ENCODE measurements around the gene COPB2.
"Not testable (repeated sequence)": the region's sequence is repeated elsewhere in the genome, so short reads cannot be mapped to it uniquely, and the experiment has no call there.

The COPB2 gene

DNA sequence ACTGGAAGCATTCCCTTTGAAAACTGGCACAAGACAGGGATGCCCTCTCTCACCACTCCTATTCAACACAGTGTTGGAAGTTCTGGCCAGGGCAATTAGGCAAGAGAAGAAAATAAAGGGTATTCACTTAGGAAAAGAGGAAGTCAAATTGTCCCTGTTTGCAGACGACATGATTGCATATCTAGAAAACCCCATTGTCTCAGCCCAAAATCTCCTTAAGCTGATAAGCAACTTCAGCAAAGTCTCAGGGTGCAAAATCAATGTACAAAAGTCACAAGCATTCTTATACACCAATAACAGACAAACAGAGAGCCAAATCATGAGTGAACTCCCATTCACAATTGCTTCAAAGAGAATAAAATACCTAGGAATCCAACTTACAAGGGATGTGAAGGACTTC is 54.8 kb downstream of the COPB2 start:
- H3K9me3 ChIP-seq (ENCODE audit: control insufficient read depth in 5 of 5, low read length in 5 of 5); H3K9ac ChIP-seq (ENCODE audit: low read length in 5 of 5); H3K36me3 ChIP-seq (ENCODE audit: control insufficient read depth in 5 of 5, insufficient read depth in 5 of 5, low read length in 5 of 5); H3K4me3 ChIP-seq (ENCODE audit: low read depth in 1 of 5, low read length in 5 of 5); H3K27ac ChIP-seq (ENCODE audit: low read depth, low read length); H3K4me1 ChIP-seq (ENCODE audit: control insufficient read depth in 5 of 5, insufficient read depth in 5 of 5, low read length in 5 of 5): not testable (repeated sequence)
- peaks cover 0 to 14% (median 11%) of the 10 kb centered on the region in 5 donors for H3K27me3 ChIP-seq (ENCODE audit: control insufficient read depth in 5 of 5, insufficient read depth in 4 of 5, low read length in 5 of 5)

- H3K9me3 ChIP-seq (ENCODE audit: control insufficient read depth in 5 of 5, low read length in 5 of 5), result no peaks in the 10 kb centered on the region
- H3K4me3 ChIP-seq (ENCODE audit: low read depth in 1 of 5, low read length in 5 of 5), result no peak overlapping the region
- H3K27me3 ChIP-seq (ENCODE audit: control insufficient read depth in 5 of 5, insufficient read depth in 4 of 5, low read length in 5 of 5), result peaks cover 0 to 11% (median 11%) of the 10 kb centered on the region in 5 donors
- H3K4me1 ChIP-seq (ENCODE audit: control insufficient read depth in 5 of 5, insufficient read depth in 5 of 5, low read length in 5 of 5), result peaks cover 0 to 8% (median 6%) of the 10 kb centered on the region in 5 donors
- no peaks in the 10 kb centered on the region for H3K36me3 ChIP-seq (ENCODE audit: control insufficient read depth in 5 of 5, insufficient read depth in 5 of 5, low read length in 5 of 5)
- H3K9ac ChIP-seq (ENCODE audit: low read length in 5 of 5), result no peak overlapping the region
- no peak overlapping the region for H3K27ac ChIP-seq (ENCODE audit: low read depth, low read length)
These were observed 57.4 kb downstream of the COPB2 start for GRCh38 chr3:139332092-139332491.

- peak overlapping the region in 4 of 5 donors; percentile 17 to 44 (median 36) for H3K4me3 ChIP-seq (ENCODE audit: low read depth in 1 of 5, low read length in 5 of 5)
- no peaks in the 10 kb centered on the region for H3K9me3 ChIP-seq (ENCODE audit: control insufficient read depth in 5 of 5, low read length in 5 of 5)
- peaks cover 0 to 12% (median 11%) of the 10 kb centered on the region in 5 donors for H3K27me3 ChIP-seq (ENCODE audit: control insufficient read depth in 5 of 5, insufficient read depth in 4 of 5, low read length in 5 of 5)
- H3K36me3 ChIP-seq (ENCODE audit: control insufficient read depth in 5 of 5, insufficient read depth in 5 of 5, low read length in 5 of 5), result no peaks in the 10 kb centered on the region
- no peak overlapping the region for H3K27ac ChIP-seq (ENCODE audit: low read depth, low read length)
- H3K4me1 ChIP-seq (ENCODE audit: control insufficient read depth in 5 of 5, insufficient read depth in 5 of 5, low read length in 5 of 5), result peaks cover 0 to 10% (median 6%) of the 10 kb centered on the region in 5 donors
- H3K9ac ChIP-seq (ENCODE audit: low read length in 5 of 5), result no peak overlapping the region
These were observed 60.0 kb downstream of the COPB2 start for GRCh38 chr3:139329364-139329850.

- peaks cover 0 to 14% (median 11%) of the 10 kb centered on the region in 5 donors for H3K27me3 ChIP-seq (ENCODE audit: control insufficient read depth in 5 of 5, insufficient read depth in 4 of 5, low read length in 5 of 5)
- H3K4me1 ChIP-seq (ENCODE audit: control insufficient read depth in 5 of 5, insufficient read depth in 5 of 5, low read length in 5 of 5), result peaks cover 0 to 10% (median 6%) of the 10 kb centered on the region in 5 donors
- H3K9ac ChIP-seq (ENCODE audit: low read length in 5 of 5), result no peak overlapping the region
- H3K4me3 ChIP-seq (ENCODE audit: low read depth in 1 of 5, low read length in 5 of 5), result no peak overlapping the region
- no peak overlapping the region for H3K27ac ChIP-seq (ENCODE audit: low read depth, low read length)
- H3K9me3 ChIP-seq (ENCODE audit: control insufficient read depth in 5 of 5, low read length in 5 of 5), result no peaks in the 10 kb centered on the region
- H3K36me3 ChIP-seq (ENCODE audit: control insufficient read depth in 5 of 5, insufficient read depth in 5 of 5, low read length in 5 of 5), result no peaks in the 10 kb centered on the region
These were observed 61.1 kb downstream of the COPB2 start for GRCh38 chr3:139328356-139328755.

GRCh38 chr3:139327861-139328260 is 61.6 kb downstream of the COPB2 start:
- Histone ChIP-seq H3K4me3 (ENCODE audit: low read depth in 1 of 5, low read length in 5 of 5) (no peak overlapping the region), H3K9ac (ENCODE audit: low read length in 5 of 5) (no peak overlapping the region), H3K36me3 (ENCODE audit: control insufficient read depth in 5 of 5, insufficient read depth in 5 of 5, low read length in 5 of 5) (no peaks in the 10 kb centered on the region), H3K27ac (ENCODE audit: low read depth, low read length) (no peak overlapping the region), H3K4me1 (ENCODE audit: control insufficient read depth in 5 of 5, insufficient read depth in 5 of 5, low read length in 5 of 5) (peaks cover 0 to 10% (median 6%) of the 10 kb centered on the region in 5 donors), H3K27me3 (ENCODE audit: control insufficient read depth in 5 of 5, insufficient read depth in 4 of 5, low read length in 5 of 5) (peaks cover 0 to 17% (median 11%) of the 10 kb centered on the region in 5 donors), H3K9me3 (ENCODE audit: control insufficient read depth in 5 of 5, low read length in 5 of 5) (no peaks in the 10 kb centered on the region)

GRCh38 chr3:139327231-139327630 is 62.2 kb downstream of the COPB2 start:
- H3K4me3 ChIP-seq (ENCODE audit: low read depth in 1 of 5, low read length in 5 of 5), result no peak overlapping the region
- H3K9ac ChIP-seq (ENCODE audit: low read length in 5 of 5), result no peak overlapping the region

DNA sequence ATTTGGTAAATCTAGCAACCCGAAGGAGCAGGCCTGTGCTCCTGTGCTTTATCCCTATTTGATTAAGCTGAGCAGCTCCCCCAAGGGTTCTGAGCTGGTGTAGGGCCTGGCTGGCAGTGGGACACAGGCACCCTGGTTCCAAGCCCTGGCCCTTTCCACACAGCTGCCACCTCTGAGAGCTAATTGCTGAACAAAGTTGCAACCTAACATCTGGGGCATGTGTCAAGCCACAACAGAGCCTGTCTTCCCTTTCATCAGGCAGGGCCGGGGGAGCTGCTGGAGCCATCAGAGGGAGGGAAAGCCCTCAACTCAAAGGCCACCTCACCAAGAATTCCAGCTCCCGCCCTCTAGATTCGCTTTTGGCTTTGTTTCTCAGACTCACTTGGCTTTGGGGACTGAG is 62.7 kb downstream of the COPB2 start:
- no peak overlapping the region for H3K4me3 ChIP-seq (ENCODE audit: low read depth in 1 of 5, low read length in 5 of 5)
- peaks cover 0 to 14% (median 13%) of the 10 kb centered on the region in 5 donors for H3K27me3 ChIP-seq (ENCODE audit: control insufficient read depth in 5 of 5, insufficient read depth in 4 of 5, low read length in 5 of 5)
- H3K9me3 ChIP-seq (ENCODE audit: control insufficient read depth in 5 of 5, low read length in 5 of 5), result no peaks in the 10 kb centered on the region

More at GRCh38 chr3:139327231-139327630, 62.2 kb downstream of the COPB2 start:
- Histone ChIP-seq H3K27me3 (ENCODE audit: control insufficient read depth in 5 of 5, insufficient read depth in 4 of 5, low read length in 5 of 5) (peaks cover 0 to 17% (median 12%) of the 10 kb centered on the region in 5 donors), H3K4me1 (ENCODE audit: control insufficient read depth in 5 of 5, insufficient read depth in 5 of 5, low read length in 5 of 5) (peaks cover 0 to 10% (median 6%) of the 10 kb centered on the region in 5 donors), H3K27ac (ENCODE audit: low read depth, low read length) (no peak overlapping the region), H3K36me3 (ENCODE audit: control insufficient read depth in 5 of 5, insufficient read depth in 5 of 5, low read length in 5 of 5) (no peaks in the 10 kb centered on the region), H3K9me3 (ENCODE audit: control insufficient read depth in 5 of 5, low read length in 5 of 5) (no peaks in the 10 kb centered on the region)

DNA sequence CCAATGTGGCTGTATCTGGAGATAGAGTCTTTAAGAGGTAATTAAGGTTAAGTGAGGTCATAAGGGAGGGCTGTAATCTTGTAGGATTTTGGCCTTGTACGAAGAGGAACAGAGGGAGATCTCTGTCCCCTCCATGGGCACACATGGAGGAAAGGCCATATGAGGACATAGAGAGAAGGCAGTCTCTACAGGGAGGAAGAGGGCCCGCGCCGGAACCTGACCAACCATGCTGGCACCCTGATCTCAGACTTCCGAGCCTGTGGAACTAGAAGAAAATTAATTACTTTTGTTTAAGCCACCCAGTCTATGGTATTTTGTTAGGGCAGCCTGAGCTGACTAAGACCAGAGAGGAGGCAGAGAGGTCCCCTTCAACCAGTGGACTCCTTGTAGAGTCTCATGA is 63.3 kb downstream of the COPB2 start:
- peaks cover 0 to 10% (median 6%) of the 10 kb centered on the region in 5 donors for H3K4me1 ChIP-seq (ENCODE audit: control insufficient read depth in 5 of 5, insufficient read depth in 5 of 5, low read length in 5 of 5)
- H3K27me3 ChIP-seq (ENCODE audit: control insufficient read depth in 5 of 5, insufficient read depth in 4 of 5, low read length in 5 of 5), result peaks cover 0 to 14% (median 11%) of the 10 kb centered on the region in 5 donors
- H3K27ac ChIP-seq (ENCODE audit: low read depth, low read length), result no peak overlapping the region
- H3K9ac ChIP-seq (ENCODE audit: low read length in 5 of 5), result no peak overlapping the region
- H3K4me3 ChIP-seq (ENCODE audit: low read depth in 1 of 5, low read length in 5 of 5), result no peak overlapping the region
- no peaks in the 10 kb centered on the region for H3K9me3 ChIP-seq (ENCODE audit: control insufficient read depth in 5 of 5, low read length in 5 of 5)
- H3K36me3 ChIP-seq (ENCODE audit: control insufficient read depth in 5 of 5, insufficient read depth in 5 of 5, low read length in 5 of 5), result no peaks in the 10 kb centered on the region

More for the DNA sequence above, 62.7 kb downstream of the COPB2 start:
- H3K9ac ChIP-seq (ENCODE audit: low read length in 5 of 5), result no peak overlapping the region
- peaks cover 0 to 10% (median 6%) of the 10 kb centered on the region in 5 donors for H3K4me1 ChIP-seq (ENCODE audit: control insufficient read depth in 5 of 5, insufficient read depth in 5 of 5, low read length in 5 of 5)
- H3K27ac ChIP-seq (ENCODE audit: low read depth, low read length), result no peak overlapping the region
- H3K36me3 ChIP-seq (ENCODE audit: control insufficient read depth in 5 of 5, insufficient read depth in 5 of 5, low read length in 5 of 5), result no peaks in the 10 kb centered on the region

DNA sequence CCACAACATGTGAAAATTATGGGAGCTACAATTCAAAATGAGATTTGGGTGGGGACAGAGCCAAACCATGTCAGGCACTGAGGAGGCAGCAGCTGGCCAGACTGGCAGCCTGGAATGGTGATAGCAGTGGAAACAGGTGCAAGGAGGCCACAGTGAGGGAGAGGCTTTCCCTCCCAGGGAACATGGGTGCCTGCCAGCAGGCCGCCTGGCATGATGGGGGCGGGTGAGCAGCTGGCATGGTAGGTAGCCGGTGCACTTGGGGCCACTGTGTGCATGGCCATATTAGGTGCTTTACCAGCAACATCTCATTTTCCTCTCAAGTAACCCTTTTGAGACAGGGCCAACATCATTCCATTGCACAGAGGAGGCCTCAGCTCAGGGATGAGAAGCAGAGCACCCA is 63.9 kb downstream of the COPB2 start:
- Histone ChIP-seq H3K27ac (ENCODE audit: low read depth, low read length) (no peak overlapping the region), H3K9ac (ENCODE audit: low read length in 5 of 5) (no peak overlapping the region), H3K9me3 (ENCODE audit: control insufficient read depth in 5 of 5, low read length in 5 of 5) (no peaks in the 10 kb centered on the region), H3K36me3 (ENCODE audit: control insufficient read depth in 5 of 5, insufficient read depth in 5 of 5, low read length in 5 of 5) (no peaks in the 10 kb centered on the region), H3K27me3 (ENCODE audit: control insufficient read depth in 5 of 5, insufficient read depth in 4 of 5, low read length in 5 of 5) (peaks cover 0 to 11% (median 9%) of the 10 kb centered on the region in 5 donors), H3K4me3 (ENCODE audit: low read depth in 1 of 5, low read length in 5 of 5) (no peak overlapping the region), H3K4me1 (ENCODE audit: control insufficient read depth in 5 of 5, insufficient read depth in 5 of 5, low read length in 5 of 5) (peaks cover 0 to 10% (median 6%) of the 10 kb centered on the region in 5 donors)

DNA sequence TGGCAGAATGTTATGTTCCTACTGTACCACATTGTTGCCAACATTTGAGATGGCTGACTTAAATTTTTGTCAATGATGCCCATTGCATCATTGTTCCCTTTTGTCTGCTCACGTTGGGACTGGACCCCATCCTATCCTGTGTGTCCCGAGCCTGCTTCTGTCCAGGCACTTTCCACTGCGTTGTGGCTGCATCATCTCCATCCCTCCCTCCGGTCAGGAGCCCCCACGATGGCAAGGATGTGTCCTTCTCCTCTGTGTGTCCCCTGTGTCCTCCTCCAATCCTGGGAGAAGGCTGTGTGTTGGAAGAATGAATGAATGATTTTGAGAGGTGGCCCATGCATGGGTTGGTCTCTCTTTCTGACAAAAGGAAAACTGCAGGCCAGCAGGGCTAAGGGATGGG is 65.0 kb downstream of the COPB2 start:
- H3K9ac ChIP-seq (ENCODE audit: low read length in 5 of 5), result no peak overlapping the region
- H3K27me3 ChIP-seq (ENCODE audit: control insufficient read depth in 5 of 5, insufficient read depth in 4 of 5, low read length in 5 of 5), result peaks cover 0 to 9% (median 2%) of the 10 kb centered on the region in 5 donors
- H3K4me1 ChIP-seq (ENCODE audit: control insufficient read depth in 5 of 5, insufficient read depth in 5 of 5, low read length in 5 of 5), result peaks cover 0 to 9% (median 5%) of the 10 kb centered on the region in 5 donors
- no peaks in the 10 kb centered on the region for H3K9me3 ChIP-seq (ENCODE audit: control insufficient read depth in 5 of 5, low read length in 5 of 5)
- no peak overlapping the region for H3K4me3 ChIP-seq (ENCODE audit: low read depth in 1 of 5, low read length in 5 of 5)
- no peaks in the 10 kb centered on the region for H3K36me3 ChIP-seq (ENCODE audit: control insufficient read depth in 5 of 5, insufficient read depth in 5 of 5, low read length in 5 of 5)
- H3K27ac ChIP-seq (ENCODE audit: low read depth, low read length), result no peak overlapping the region
